HG02759 (cell line): ENCODE results near the gene FXYD7.

Source experiments
- ATAC-seq: cut with Tn5 transposase; IDR thresholded peaks from one replicate; pipeline ENCODE4 v1.9.1; 2021; ENCODE audit warnings: mild to moderate bottlenecking, moderate library complexity; ENCODE audit not compliant: unreplicated experiment

FXYD7 gene

GRCh38 chr19:35109395-35110112 lies 33.5 kb upstream of the FXYD7 start:
- no peak for ATAC-seq

GRCh38 chr19:35110974-35111373 lies 32.1 kb upstream of the FXYD7 start:
- no peak for ATAC-seq

- ATAC-seq: no peak
Observed at GRCh38 chr19:35112995-35113688, 29.9 kb upstream of the FXYD7 start.

GRCh38 chr19:35114353-35115176 lies 28.5 kb upstream of the FXYD7 start:
- ATAC-seq: no peak

GRCh38 chr19:35115177-35115951 lies 27.7 kb upstream of the FXYD7 start, which contains the start of gene FXYD3:
Gene FXYD3, plus strand, starts transcription at chr19:35115823. Its CDS starts 3,554 bp downstream, at chr19:35119377.
- no peak for ATAC-seq

GRCh38 chr19:35116072-35116801 lies 26.8 kb upstream of the FXYD7 start:
- ATAC-seq: no peak

- no peak for ATAC-seq
Observed at GRCh38 chr19:35117116-35117515, 25.9 kb upstream of the FXYD7 start.

- ATAC-seq: no peak
Observed at GRCh38 chr19:35117799-35118198, 25.3 kb upstream of the FXYD7 start.

- ATAC-seq: no peak
Observed at GRCh38 chr19:35118268-35119020, 24.6 kb upstream of the FXYD7 start.

GRCh38 chr19:35119091-35119490 lies 24.0 kb upstream of the FXYD7 start:
- no peak for ATAC-seq

- no peak for ATAC-seq
Observed at GRCh38 chr19:35119578-35120155, 23.4 kb upstream of the FXYD7 start.

- no peak for ATAC-seq
Observed at GRCh38 chr19:35120492-35120891, 22.6 kb upstream of the FXYD7 start.

- ATAC-seq: no peak
Observed at GRCh38 chr19:35120898-35121297, 22.2 kb upstream of the FXYD7 start.

- ATAC-seq: no peak
Observed at GRCh38 chr19:35122687-35123551, 20.1 kb upstream of the FXYD7 start.

GRCh38 chr19:35123573-35123972 lies 19.5 kb upstream of the FXYD7 start:
- no peak for ATAC-seq

- peak; percentile 87 for ATAC-seq
Observed at GRCh38 chr19:35124098-35125060, 18.7 kb upstream of the FXYD7 start.

- ATAC-seq: no peak
Observed at GRCh38 chr19:35125270-35125717, 17.8 kb upstream of the FXYD7 start.
